Astrocyte of the cerebellum (primary cell): ENCODE results near the gene NTNG1.

Experiments
- DNase-seq: peaks from one replicate; pipeline ENCODE4 v3.0.0-alpha.2; 2011; ENCODE audit warnings: low read depth
- H3K4me3 ChIP-seq: 2 replicates; pipeline ENCODE4 v1.5.1; 2011; ENCODE audit warnings: mild to moderate bottlenecking, low read depth, low read length, moderate library complexity
- CTCF ChIP-seq: IDR thresholded peaks from 2 replicates; pipeline ENCODE4 v1.5.1; 2012; ENCODE audit warnings: low read length, low read depth, moderate library complexity, mild to moderate bottlenecking; ENCODE audit errors: missing control alignments
- in situ Hi-C: cut with HindIII; loops from 2 replicates; pipeline ENCODE4 v1.10.0; 2017; ENCODE audit warnings: low sequenced_read_pairs

Gene NTNG1

GRCh38 chr1:107523061-107523460 is 382.2 kb downstream of the NTNG1 start:
- no peak overlapping the region for H3K4me3 ChIP-seq
- no peak for TF ChIP-seq CTCF
- DNase-seq: no peak
- in situ Hi-C loops: no loop called here

- DNase-seq: no peak
- H3K4me3 ChIP-seq: no peak overlapping the region
- TF ChIP-seq CTCF: no peak
- in situ Hi-C loops: no loop called here
Observed at GRCh38 chr1:107523736-107524135, 382.9 kb downstream of the NTNG1 start.

- no peak overlapping the region for H3K4me3 ChIP-seq
- in situ Hi-C loops: no loop called here
- no peak for TF ChIP-seq CTCF
- DNase-seq: no peak
Observed at GRCh38 chr1:107524301-107524700, 383.5 kb downstream of the NTNG1 start.

GRCh38 chr1:107525145-107525544 is 384.3 kb downstream of the NTNG1 start:
- H3K4me3 ChIP-seq: no peak overlapping the region
- in situ Hi-C loops: loop anchor here (5.0 kb wide), 1 partner anchor 48 kb away; no protein-coding TSS in a partner anchor
- TF ChIP-seq CTCF: no peak
- DNase-seq: no peak

- no peak overlapping the region for H3K4me3 ChIP-seq
- in situ Hi-C loops: loop anchor here (5.0 kb wide), 1 partner anchor 49 kb away; no protein-coding TSS in a partner anchor
- no peak for TF ChIP-seq CTCF
- no peak for DNase-seq
Observed at GRCh38 chr1:107525961-107526360, 385.1 kb downstream of the NTNG1 start.

GRCh38 chr1:107526524-107527198 is 385.8 kb downstream of the NTNG1 start:
- in situ Hi-C loops: loop anchor here (5.0 kb wide), 1 partner anchor 49 kb away; no protein-coding TSS in a partner anchor
- TF ChIP-seq CTCF: no peak
- H3K4me3 ChIP-seq: no peak overlapping the region
- DNase-seq: no peak
